ENCODE measurements around the gene ERCC6L2. TPM values are rescaled to one million over a fixed set of nuclear protein-coding genes. Genes with fewer than 3 reads are reported as not detected.

Gene ERCC6L2
- total and polyA plus RNA-seq, 9 of the 15 experiments (the other 6 are each of a cell fraction or from before 2014, with no cell fraction given): 7.8 to 42.8 (median 23.6) TPM

GRCh38 chr9:95966306-95966705, 90.8 kb downstream of the ERCC6L2 start:
- ChIA-PET CTCF (ENCODE audit: low intra/inter-chr PET ratio) (no interaction called here), POLR2A (no interaction called here)
- no peak overlapping the region for H3K4me3 ChIP-seq
- H3K4me2 ChIP-seq (ENCODE audit: insufficient read depth, low read length): no peak overlapping the region
- H2AFZ ChIP-seq (ENCODE audit: low read depth, low read length): no peak overlapping the region
- peaks cover 7% of the 10 kb centered on the region; the same call in 1 of the 3 replicates for H3K36me3 ChIP-seq (ENCODE audit: control insufficient read depth, insufficient read depth, low read length)
- no peaks in the 10 kb centered on the region for H3K79me2 ChIP-seq (ENCODE audit: control insufficient read depth, insufficient read depth, low read length)
- no peak overlapping the region for H3K27ac ChIP-seq (ENCODE audit: extremely low read depth, low read depth, low read length)
- no peaks in the 10 kb centered on the region for H3K4me1 ChIP-seq (replicated peaks in 1 of 2; ENCODE audit: control insufficient read depth in 2 of 2, insufficient read depth in 2 of 2, low read length in 2 of 2)
- H4K20me1 ChIP-seq (replicated peaks; ENCODE audit: control insufficient read depth, insufficient read depth, low read length): no peaks in the 10 kb centered on the region
- no peaks in the 10 kb centered on the region for H3K9me3 ChIP-seq (replicated peaks; ENCODE audit: control insufficient read depth, insufficient read depth, low read depth, low read length)
- TF ChIP-seq CC2D1A (IDR thresholded peaks at IDR 0.05) (no peak), RBM39 (optimal IDR thresholded peaks at IDR 0.05; ENCODE audit: low read depth, low read length) (no peak), ZBTB49 (CRISPR knock-in tag; IDR thresholded peaks at IDR 0.05; ENCODE audit: borderline replicate concordance) (no peak)
- H3K27me3 ChIP-seq (ENCODE audit: control insufficient read depth in 2 of 2, insufficient read depth in 2 of 2, low read length in 2 of 2): no peaks in the 10 kb centered on the region
- ATAC-seq: no peak
- H3K9me1 ChIP-seq (ENCODE audit: control insufficient read depth, insufficient read depth, low read length): no peaks in the 10 kb centered on the region
- FAIRE-seq: no peak
- intact Hi-C loops (cut with micrococcal nuclease) (no loop called here), in situ Hi-C loops (cut with MboI) (no loop called here)
- 44% methylated on average over 2 of the region's 2 CpGs for WGBS (ENCODE audit: insufficient coverage, low coverage, missing lambda C conversion rate)
- BruUV-seq (replicated peaks): no TSS peak
- H3K9ac ChIP-seq (ENCODE audit: insufficient read depth in 1 of 2, low read depth in 2 of 2, low read length in 2 of 2): no peak overlapping the region
- DNase-seq (ENCODE audit: extremely low read depth in 1 of 4, low spot score in 3 of 4): no peak

GRCh38 chr9:95970317-95970716, 94.8 kb downstream of the ERCC6L2 start:
- POLR2A ChIA-PET: interaction anchor here (0.8 kb wide), 1 partner anchor 85 kb away, joined by 3 read pairs; no protein-coding TSS in a partner anchor
- H3K27me3 ChIP-seq (ENCODE audit: control insufficient read depth in 2 of 2, insufficient read depth in 2 of 2, low read length in 2 of 2): no peaks in the 10 kb centered on the region
- no peak overlapping the region for H3K4me3 ChIP-seq
- BruUV-seq (replicated peaks): no TSS peak
- H3K9ac ChIP-seq (ENCODE audit: insufficient read depth in 1 of 2, low read depth in 2 of 2, low read length in 2 of 2): no peak overlapping the region
- CTCF ChIA-PET (ENCODE audit: low intra/inter-chr PET ratio): no interaction called here
- peaks cover 25% of the 10 kb centered on the region for H3K36me3 ChIP-seq (ENCODE audit: control insufficient read depth, insufficient read depth, low read length)
- no peaks in the 10 kb centered on the region for H3K9me1 ChIP-seq (ENCODE audit: control insufficient read depth, insufficient read depth, low read length)
- in situ Hi-C loops (cut with MboI) (no loop called here), intact Hi-C loops (cut with micrococcal nuclease) (no loop called here)
- H3K79me2 ChIP-seq (ENCODE audit: control insufficient read depth, insufficient read depth, low read length): no peaks in the 10 kb centered on the region
- H4K20me1 ChIP-seq (replicated peaks; ENCODE audit: control insufficient read depth, insufficient read depth, low read length): no peaks in the 10 kb centered on the region
- H3K4me2 ChIP-seq (ENCODE audit: insufficient read depth, low read length): no peak overlapping the region
- no peak for ATAC-seq
- H2AFZ ChIP-seq (ENCODE audit: low read depth, low read length): no peak overlapping the region
- no peak for FAIRE-seq
- no peak overlapping the region for H3K27ac ChIP-seq (ENCODE audit: extremely low read depth, low read depth, low read length)
- H3K9me3 ChIP-seq (replicated peaks; ENCODE audit: control insufficient read depth, insufficient read depth, low read depth, low read length): no peaks in the 10 kb centered on the region
- H3K4me1 ChIP-seq (replicated peaks in 1 of 2; ENCODE audit: control insufficient read depth in 2 of 2, insufficient read depth in 2 of 2, low read length in 2 of 2): no peaks in the 10 kb centered on the region
- DNase-seq (ENCODE audit: extremely low read depth in 1 of 4, low spot score in 3 of 4): no peak
- TF ChIP-seq TOE1 (IDR thresholded peaks at IDR 0.05; ENCODE audit: borderline replicate concordance) (no peak), TOE1 (CRISPR knock-in tag; IDR thresholded peaks at IDR 0.05; ENCODE audit: borderline replicate concordance, low read depth) (no peak), NCOR1 (IDR thresholded peaks at IDR 0.05) (no peak)

Measured in K562 (cell line).